ENCODE measurements around the gene KPNB1.

DNA sequence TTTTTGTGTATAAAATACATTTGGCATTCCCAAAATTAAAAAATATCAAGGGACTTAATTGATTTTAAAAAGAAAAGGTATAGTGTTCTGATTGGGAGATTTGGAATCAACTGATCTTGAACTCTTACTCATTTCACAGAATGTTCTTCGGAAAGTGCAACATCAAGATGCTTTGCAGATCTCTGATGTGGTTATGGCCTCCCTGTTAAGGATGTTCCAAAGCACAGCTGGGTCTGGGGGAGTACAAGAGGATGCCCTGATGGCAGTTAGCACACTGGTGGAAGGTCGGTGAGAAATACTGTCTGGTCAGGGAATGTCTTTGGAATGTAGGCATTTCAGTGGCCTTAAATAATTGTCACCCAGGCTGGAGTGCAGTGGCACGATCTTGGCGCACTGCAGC is 24.8 kb downstream of the KPNB1 start:
- TF ChIP-seq EZH2 (IDR thresholded peaks at IDR 0.05; ENCODE audit: insufficient read depth, poor library complexity, severe bottlenecking) = no peak
- no peak for TF ChIP-seq EZH2phosphoT487 (IDR thresholded peaks at IDR 0.05; ENCODE audit: insufficient read depth, low read depth)
